Esophagus mucosa (tissue), 1 donor: ENCODE measurements around the gene TSPEAR. TPM values are rescaled to one million over a fixed set of nuclear protein-coding genes. Genes with fewer than 3 reads are reported as not detected.
"Not testable (repeated sequence)": the region's sequence is repeated elsewhere in the genome, so short reads cannot be mapped to it uniquely, and the experiment has no call there.

Experiments used
- ATAC-seq: fragments of 200-7000 bp; cut with Tn5 transposase; one replicate; pipeline ENCODE4 v1.9.1; 2020
- total RNA-seq: library from RNA; stranded (reverse); gene quantifications from one replicate; pipeline ENCODE4 v1.2.4, GENCODE V29; 2023
- donor health status: DM: yes; HTN: yes; CAD: no.

The TSPEAR gene
- total RNA-seq, 1 donor from 2014 or later, result 0.08 TPM

- ATAC-seq, result no peak
Observed at GRCh38 chr21:44567481-44568171, 143.7 kb downstream of the TSPEAR start.

DNA sequence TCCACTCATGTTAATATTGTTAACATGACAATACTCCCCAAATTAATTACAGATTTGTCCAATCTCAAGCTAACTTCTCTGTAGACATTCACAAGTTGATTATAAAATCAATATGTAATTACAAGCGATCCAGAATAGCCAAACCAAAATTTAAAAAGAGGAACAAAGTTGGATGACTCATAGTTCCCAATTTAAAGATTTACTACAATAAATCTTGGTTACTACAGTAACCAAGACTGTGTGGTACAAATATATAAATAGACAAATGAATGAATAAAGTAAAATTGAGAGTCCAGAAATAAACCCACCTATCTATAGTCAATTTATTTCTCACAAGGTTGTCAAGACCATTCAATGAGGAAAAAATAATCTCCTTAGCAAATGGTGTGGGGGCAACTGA is 145.0 kb downstream of the TSPEAR start:
- ATAC-seq, result no peak

GRCh38 chr21:44564886-44565598 is 146.3 kb downstream of the TSPEAR start:
- ATAC-seq, result no peak

GRCh38 chr21:44564099-44564498 is 147.3 kb downstream of the TSPEAR start:
- no peak for ATAC-seq

DNA sequence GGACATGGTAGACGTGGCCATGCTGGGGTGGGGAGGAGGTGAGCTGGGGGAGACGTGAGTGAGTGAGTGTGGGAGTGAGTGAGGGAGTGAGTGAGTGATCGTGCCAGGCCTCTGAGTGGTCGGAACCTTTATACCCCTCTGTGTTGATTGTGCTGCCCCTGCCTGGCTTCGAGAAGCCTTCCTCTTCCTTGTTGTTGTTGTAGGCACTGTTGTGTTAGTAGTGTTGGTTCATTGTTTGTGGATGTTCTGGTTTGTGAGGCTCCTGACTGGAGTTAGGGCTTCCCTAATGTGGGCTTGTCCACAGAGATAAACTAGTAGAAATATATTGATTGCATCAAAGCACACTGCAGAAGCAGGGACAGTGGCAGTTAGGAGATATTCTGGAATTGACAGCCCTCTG is 152.7 kb downstream of the TSPEAR start, which contains the start of gene KRTAP10-3:
Gene KRTAP10-3, minus strand, starts transcription at position 101 of the 400 bp plus-strand sequence. Its CDS starts 80 bp downstream, at position 21.
- ATAC-seq, result no peak

DNA sequence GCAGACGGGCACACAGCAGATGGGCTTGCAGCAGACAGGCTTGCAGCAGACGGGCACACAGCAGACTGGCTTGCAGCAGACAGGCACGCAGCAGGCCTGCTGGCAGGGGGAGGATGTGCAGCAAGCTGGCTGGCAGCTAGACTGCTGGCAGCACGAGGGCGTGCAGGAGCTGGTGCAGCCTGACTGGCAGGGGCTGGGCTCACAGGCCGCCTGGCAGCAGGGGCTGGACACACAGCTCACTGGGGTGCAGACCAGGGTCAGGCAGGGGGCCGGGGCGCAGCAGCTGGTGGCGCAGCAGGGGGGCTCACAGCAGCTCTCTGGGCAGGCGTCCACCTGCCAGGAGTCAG is 153.1 kb downstream of the TSPEAR start:
- ATAC-seq, result not testable (repeated sequence)

- ATAC-seq, result no peak
Observed at GRCh38 chr21:44557491-44558328, 153.7 kb downstream of the TSPEAR start.

GRCh38 chr21:44556879-44557278 is 154.5 kb downstream of the TSPEAR start:
- no peak for ATAC-seq

DNA sequence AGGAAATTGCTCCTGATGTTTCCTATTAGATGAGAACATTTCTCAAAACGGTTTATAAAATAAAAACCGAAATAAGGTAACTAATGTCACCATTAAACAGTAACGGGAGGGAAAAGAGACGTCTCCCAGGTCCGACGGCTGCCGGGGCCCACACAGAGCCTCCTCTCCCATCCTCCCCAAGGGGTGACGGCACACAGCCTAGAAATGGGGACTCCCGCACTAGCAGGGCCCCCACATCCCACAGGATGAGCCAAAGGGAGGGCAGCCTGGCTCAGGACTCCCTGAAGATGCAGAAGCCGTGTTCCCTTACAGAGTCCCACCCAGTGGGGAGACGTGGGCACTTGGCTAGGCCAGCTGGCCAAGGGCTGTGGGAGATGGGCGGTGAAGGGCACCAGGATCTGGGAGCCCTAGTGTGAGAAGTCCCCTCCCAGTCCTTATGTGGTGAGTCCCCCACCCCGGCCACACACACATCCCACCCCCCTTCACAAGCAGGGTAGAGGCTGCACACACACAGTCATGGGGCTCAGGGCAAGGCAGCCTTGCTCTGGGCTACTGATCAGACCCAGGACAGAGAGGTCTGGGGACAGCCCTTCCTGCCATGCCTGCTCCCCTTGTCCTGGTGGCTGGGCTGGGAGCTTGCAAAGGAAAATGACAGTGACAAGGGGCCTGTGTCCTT is 156.0 kb downstream of the TSPEAR start:
- ATAC-seq, result no peak

DNA sequence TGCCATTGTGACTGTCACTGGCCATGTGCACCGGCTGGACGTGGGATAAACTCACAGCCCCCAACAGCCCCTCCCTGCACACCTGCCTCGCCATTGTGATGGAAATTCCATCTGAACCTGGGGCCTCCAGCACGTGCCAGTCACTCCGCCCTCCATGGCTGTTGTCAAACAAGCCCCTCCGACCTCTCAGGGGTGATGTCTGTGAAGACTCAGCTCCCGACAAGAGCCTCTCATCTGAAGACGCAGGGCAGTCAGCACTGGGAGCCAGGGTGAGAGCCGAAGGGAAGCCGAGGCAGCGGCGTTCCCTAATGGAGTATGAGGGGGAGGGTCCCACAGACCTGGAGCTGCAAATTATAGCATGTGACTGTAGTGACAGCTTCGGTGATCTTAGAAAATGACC is 158.7 kb downstream of the TSPEAR start:
- ATAC-seq, result no peak

- no peak for ATAC-seq
Observed at GRCh38 chr21:44552136-44552535, 159.2 kb downstream of the TSPEAR start.

DNA sequence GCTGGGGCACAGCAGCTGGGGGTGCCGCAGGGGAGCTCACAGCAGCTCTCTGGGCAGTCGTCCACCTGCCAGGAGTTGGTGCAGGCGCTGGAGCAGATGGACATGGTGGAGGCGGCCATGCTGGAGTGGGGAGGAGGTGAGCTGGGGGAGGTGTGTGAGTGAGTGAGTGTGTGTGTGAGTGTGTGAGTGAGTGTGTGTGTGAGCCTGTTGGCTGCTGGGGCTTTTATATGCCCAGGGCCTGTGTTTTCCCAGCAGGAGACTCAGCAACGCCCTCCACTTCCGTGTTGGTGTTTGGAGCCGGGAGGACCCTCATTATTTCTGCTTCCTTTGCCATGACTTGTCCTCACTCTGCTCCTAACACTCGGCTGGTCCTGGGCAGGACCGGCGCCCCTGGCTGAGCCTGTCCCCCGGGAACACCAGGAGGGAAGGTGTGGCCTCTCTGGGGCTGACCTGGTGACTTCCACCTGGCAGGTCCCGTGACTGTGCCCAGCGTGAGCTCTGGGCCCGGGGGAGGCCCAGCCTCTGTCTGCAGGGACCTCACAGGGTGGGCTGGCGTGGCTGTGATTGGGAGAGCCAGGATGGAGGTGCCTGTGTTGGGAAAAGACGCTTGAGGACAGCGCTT is 159.9 kb downstream of the TSPEAR start, which contains the start of gene KRTAP10-2:
Gene KRTAP10-2, minus strand, starts transcription at position 166 of the 622 bp plus-strand sequence. Its CDS starts 47 bp downstream, at position 119.
- ATAC-seq, result peak; percentile 36

DNA sequence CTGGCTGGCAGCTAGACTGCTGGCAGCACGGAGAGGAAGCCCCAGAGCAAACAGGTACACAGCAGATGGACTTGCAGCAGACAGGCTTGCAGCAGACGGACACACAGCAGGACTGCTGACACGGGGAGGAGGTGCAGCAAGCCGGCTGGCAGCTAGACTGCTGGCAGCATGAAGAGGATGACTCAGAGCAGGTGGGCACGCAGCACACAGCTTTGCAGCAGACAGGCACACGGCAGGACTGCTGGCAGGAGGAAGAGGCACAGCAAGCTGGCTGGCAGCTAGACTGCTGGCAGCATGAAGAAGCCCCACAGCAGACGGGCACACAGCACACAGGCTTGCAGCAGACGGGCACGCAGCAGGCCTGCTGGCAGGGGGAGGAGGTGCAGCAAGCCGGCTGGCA is 160.6 kb downstream of the TSPEAR start:
- ATAC-seq, result peak; percentile 28

- peak; percentile 24 for ATAC-seq
Observed at GRCh38 chr21:44550285-44550684, 161.1 kb downstream of the TSPEAR start.

DNA sequence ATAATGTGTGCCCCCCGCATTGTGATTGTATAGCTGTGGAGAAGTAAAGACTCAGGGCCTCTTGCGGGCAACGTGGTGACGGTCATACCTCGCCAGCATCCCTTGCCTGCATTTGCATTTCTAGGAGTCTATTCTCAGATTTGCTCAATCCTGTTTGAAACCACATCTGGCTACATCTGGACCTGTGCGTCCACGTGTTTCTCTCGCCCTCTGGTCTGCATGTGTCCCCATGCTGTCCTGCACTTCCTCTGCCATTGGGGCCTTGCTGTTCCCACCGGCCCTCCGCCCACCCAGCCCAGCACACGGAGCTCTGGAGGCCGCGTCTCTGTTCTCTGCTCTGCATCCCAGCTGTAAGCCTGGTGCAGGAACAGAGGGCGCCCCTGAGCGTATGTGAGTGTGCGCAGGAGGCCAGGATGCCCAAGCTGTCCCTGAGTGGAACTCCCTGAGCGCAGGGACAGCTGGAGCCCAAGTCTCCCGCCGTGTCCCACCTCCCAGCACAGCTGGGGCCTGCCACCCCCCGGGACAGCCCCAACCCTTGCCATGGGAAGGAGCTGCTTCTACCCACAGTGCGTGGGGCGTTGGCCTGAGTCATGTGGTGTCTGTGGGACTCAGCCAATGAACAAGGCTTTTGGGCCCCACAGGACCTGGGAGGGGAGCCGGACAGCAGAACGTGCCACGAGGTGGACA is 161.7 kb downstream of the TSPEAR start:
- peak; percentile 38 for ATAC-seq

- ATAC-seq, result no peak
Observed at GRCh38 chr21:44548922-44549321, 162.4 kb downstream of the TSPEAR start.

DNA sequence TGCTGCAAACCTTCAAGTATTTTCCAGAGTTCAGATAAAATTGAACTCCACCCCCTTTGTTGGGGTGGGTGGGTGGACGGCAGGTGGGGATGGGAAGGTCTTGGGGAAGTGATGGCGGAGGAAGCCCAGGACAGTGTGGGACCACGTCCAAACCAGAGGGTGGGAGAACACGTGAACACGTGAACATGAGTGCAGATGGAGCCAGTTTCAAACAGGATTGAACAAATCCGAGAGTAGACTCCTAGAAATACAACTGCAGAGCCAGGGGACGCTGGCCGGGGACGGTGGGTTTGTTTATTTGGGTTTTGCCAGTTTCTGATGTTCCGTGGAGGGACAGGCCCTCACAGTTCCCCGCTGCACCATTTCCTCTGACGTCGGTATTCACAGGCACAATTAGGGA is 163.0 kb downstream of the TSPEAR start:
- ATAC-seq, result no peak

DNA sequence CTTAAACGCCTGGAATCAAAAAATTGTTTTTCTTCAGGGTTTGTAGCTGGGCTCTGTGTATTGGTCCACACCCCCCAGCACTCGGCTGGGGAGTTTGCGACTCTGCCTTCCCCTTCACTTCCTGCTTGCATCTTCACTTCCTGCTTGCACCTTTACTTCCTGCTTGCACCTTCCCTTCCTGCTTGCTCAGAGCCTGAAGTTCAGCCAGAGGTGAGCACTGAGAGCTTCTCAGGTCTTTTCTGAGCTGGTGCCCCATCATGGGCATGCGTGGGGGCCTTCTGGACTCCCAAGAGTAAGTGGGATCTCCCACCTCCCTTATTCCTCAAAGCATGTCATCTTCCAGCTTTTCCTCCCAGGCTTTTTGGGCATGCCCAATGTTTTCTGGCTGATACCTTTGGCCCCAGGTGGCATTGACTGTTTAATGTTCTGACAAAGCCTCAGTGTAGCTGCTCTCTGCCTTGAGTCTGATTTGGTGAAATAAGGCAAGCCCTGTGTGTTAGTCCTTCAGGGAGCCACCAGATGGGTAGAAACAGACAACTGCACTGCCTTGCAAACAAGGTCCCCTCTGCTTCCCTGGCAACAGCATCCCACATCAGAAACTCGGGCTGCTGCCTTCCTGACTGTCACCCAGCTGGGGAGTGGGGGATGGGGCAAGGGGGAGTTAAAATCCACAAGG is 163.6 kb downstream of the TSPEAR start:
- peak; percentile 32 for ATAC-seq

GRCh38 chr21:44544566-44544965 is 166.8 kb downstream of the TSPEAR start:
- ATAC-seq, result no peak

DNA sequence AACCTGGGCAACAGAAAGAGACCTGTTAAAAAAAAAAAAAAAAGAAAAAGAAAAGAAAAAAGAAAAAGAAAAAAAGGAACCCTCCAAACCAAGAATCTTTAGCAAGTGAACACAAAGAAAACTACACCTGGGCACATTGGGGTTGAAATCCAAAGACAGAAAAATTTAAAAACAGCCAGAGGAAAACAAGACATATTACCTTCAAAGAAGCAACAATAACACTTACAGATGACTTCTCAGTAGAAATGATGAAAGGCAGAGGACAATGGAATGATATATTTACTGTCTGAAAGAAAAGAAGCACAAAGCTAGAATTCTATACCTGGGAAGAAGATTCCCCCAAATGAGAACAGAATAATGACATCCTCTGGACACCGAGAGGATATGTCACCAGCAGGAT is 168.7 kb downstream of the TSPEAR start:
- no peak for ATAC-seq

DNA sequence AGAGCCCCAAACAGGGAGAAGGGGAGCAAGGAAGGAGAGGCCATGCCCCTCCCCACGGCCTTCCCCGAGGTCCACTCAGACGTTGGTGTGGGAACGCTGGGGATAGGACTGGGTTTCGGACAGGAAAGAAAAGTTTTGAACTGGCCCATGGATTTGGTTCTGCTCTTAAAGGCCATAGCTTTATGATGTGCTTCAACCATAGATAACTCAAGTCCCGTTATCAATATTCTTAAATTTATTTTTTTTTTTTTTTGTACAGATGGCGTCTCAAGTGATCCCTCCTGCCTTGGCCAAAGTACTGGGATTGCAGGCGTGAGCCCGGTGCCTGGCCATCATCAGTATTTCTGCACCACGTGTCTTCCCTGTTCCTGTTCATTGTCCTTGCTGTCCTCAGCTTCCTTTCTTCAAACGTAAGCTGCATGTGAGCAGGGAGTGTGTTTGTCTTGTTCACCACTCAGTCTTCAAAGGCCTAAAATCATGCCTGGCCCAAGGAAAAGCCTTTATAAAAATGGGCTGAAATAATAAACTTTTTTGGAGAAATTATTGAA is 170.6 kb downstream of the TSPEAR start:
- no peak for ATAC-seq
